ENCODE results near the gene HEXIM1.
A peak's percentile ranks its signal among the peaks of the same experiment; 100 is the strongest.

HEXIM1 gene

GRCh38 chr17:45147581-45148182 lies 593 bp upstream of the HEXIM1 start:
- DNase-seq, result peak; percentile 87 to 88

DNA sequence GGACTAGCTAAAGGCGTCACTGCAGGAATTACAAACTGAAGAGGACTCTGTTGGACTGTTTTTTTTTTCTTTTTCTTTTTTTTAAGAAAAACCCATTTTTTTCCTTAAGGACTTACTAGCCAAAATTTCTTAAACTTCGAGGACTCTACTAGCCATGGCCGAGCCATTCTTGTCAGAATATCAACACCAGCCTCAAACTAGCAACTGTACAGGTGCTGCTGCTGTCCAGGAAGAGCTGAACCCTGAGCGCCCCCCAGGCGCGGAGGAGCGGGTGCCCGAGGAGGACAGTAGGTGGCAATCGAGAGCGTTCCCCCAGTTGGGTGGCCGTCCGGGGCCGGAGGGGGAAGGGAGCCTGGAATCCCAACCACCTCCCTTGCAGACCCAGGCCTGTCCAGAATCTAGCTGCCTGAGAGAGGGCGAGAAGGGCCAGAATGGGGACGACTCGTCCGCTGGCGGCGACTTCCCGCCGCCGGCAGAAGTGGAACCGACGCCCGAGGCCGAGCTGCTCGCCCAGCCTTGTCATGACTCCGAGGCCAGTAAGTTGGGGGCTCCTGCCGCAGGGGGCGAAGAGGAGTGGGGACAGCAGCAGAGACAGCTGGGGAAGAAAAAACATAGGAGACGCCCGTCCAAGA lies 878 bp downstream of the HEXIM1 start:
- DNase-seq, result peak; percentile 77 to 78

GRCh38 chr17:45149669-45150664 lies 1.7 kb downstream of the HEXIM1 start:
- peak; percentile 24 to 48 for DNase-seq

DNA sequence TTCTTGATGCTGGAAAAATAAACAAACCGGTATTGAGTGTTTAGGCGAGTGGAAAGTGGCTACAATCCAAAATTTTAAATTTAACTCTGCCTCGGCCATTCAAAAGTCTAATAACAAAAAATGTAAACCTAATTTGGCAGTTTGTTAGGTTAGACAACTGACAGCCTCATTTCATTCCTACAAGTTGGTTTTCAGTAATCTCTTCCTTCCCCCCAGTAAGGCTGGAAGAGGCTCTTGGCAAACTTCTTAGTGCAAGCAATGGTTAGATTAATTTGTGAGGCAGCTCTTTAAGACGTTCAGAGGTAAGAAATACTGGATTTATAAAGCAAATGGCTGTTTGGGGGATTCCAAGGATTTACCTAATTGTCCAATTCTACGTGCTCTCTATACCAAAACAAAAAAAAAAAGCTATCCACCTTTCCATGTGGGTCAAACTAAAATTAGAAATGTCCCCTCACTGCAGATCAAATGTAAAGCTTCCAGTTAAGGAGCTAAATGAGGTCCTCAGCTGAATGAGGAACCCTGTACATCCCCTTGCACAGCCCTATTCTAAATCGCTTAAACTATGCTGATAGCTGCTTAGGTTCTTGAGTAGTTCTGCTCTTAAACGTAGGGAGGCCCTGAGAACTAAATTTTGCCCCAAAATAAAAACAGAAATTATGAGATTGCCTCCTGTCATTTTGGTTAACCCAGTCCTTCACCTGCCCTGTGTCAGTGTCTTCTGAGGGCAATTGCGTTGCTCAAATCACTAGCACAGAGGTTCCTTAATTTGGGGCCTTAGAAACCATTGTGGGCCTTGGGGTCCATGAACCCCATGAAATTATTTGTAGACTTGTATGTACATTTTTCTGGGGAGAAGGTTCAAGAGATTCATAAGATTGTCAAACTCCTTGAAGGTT lies 2.9 kb downstream of the HEXIM1 start:
- no peak for DNase-seq

DNA sequence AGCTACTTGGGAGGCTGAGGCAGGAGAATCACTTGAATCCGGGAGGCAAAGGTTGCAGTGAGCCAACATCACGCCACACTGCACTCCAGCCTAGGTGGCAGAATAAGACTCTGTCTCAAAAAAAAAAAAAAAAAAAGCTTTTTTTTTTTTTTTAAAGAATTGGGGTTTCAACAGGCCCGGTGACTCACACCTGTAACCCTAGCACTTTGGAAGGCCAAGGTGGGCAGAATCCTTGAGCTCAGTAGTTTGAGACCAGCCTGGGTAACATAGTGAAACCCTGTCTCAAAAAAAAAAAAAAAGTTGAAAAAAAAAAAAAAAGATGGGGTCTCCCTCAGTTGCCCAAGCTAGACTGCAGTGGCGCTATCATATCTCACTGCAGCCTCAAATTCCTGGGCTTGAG lies 6.8 kb downstream of the HEXIM1 start:
- no peak for DNase-seq

- no peak for DNase-seq
Observed at GRCh38 chr17:45155483-45155882, 7.2 kb downstream of the HEXIM1 start.

DNA sequence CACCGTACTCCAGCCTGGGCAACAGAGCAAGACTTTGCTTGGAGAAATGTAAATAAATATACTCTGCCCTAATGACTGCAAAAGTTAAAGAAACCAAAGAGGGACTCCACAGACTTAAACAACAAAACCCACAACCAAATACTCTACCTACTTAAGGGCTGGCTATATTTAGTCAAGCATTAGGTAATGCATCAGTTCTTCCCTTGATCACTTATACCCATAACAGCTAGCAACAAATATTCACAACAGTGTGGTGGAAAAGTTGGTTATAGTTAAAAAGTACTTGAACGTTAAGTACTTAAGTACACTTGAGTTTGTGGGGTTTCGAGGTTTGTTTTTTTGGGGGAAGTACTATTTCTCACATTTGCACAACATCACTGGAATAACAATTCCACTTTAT lies 8.0 kb downstream of the HEXIM1 start:
- DNase-seq, result no peak

GRCh38 chr17:45160447-45161287 lies 12.4 kb downstream of the HEXIM1 start:
- peak; percentile 63 to 66 for DNase-seq

GRCh38 chr17:45161288-45162024 lies 13.2 kb downstream of the HEXIM1 start, which contains the start of gene HEXIM2:
Gene HEXIM2, plus strand, starts transcription at chr17:45161875. Its CDS starts 919 bp downstream, at chr17:45162794.
- DNase-seq, result peak; percentile 99 to 100

DNA sequence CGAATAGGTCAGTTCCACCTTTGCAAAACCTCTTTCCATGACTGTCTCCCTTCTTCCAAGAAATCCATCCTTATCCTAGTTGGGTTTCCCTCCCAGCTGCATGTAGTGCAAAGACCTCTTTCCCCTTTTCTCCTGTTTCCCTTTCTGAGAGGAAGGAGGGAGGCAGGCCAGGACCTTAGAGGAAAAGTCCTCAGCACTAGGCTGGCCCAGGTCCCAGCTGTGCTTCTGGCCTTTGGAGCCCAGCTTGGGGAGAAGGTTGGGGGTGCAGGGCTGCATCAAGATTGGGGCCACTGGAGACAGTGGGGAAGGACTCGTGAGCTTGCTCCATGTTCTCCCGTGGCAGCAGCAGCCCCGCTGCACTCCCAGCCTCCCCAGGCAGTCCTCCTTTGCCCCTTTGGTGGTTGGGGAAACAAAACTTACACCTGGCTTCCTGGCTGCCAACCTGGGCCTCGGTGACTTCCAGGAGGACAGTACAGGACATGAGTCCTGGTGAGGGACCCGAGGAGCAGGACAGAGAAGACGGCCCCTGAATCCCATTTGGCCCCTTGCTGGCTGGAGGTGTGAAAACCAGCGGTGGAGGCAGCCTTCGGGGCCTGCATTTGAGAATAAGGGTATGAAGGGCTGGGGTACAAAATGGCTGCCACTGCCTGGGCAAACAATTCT lies 13.9 kb downstream of the HEXIM1 start:
- DNase-seq, result no peak

DNA sequence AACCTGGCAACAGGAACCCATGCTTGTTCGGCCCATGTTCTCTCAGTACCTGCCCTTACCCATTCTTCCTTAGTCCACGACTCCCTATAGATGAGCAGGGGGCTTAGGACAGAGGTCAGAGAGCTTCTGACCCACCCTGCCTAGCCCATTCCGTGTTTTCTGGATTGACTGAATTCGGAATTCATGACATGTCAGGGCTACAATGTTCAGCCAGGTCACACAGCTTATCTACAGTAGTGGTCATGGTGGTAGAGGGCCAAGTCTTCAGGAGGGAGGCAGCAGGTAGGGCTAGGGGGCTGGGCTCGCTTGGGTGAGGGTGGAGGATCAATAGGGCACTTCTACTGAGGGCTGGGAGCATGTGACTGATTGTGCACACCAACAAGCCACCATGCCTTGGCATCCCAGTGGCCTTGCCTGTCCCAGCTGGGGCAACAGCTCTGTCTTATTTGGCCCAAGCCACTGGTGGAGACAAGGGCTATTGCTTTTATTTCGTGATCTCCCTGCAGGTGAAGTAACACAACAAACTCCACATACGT lies 16.5 kb downstream of the HEXIM1 start:
- DNase-seq, result no peak

DNA sequence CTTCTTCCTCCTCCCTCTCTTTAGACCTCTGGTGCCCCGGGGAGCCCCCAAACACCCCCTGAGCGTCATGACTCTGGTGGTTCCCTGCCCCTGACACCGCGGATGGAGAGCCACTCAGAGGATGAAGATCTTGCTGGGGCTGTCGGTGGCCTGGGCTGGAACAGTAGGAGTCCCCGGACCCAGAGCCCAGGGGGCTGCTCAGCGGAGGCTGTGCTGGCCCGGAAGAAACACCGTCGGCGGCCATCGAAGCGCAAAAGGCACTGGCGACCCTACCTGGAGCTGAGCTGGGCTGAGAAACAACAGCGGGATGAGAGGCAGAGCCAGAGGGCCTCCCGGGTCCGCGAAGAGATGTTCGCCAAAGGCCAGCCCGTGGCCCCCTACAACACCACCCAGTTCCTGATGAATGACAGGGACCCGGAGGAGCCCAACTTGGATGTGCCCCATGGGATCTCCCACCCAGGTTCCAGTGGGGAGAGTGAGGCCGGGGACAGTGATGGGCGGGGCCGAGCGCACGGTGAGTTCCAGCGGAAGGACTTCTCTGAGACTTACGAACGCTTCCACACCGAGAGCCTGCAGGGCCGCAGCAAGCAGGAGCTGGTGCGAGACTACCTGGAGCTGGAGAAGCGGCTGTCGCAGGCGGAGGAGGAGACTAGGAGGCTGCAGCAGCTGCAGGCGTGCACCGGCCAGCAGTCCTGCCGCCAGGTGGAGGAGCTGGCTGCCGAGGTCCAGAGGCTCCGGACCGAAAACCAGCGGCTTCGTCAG lies 20.9 kb downstream of the HEXIM1 start:
- no peak for DNase-seq

DNA sequence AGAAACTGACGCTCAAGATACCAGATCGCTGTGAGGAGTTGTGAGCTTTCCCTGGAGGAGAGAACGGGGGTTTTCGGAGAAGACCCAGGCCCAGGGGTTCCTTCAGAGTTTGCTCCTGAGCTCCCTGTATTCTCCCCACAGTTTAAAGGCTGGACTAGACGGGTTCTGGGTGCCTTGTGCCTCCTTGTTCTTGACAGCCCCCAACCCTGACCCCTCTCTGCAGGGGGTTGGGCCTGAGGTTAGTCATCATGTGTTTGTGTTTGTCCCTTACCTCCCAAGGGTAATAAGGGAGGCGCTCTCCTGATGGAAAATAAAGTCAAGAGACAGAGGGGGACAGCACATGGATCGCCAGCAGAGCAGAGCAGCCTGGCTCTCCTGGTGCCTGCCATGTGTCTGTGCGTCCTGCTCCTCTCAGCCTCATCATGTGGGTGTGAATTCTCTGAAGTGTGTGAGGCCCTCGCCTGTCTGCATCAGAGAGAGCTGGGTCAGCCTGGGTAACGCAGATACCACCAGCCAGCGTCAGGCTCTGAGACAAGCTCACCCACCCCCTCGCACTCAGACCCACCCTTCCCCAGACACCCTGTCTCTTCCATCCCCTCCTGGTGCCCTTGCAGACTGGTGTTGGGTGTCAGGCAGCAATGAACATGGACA lies 22.1 kb downstream of the HEXIM1 start:
- DNase-seq, result no peak

GRCh38 chr17:45170931-45171337 lies 22.7 kb downstream of the HEXIM1 start:
- DNase-seq, result peak in 1 of 2 donors; percentile 54

- peak in 1 of 2 donors; percentile 9 for DNase-seq
Observed at GRCh38 chr17:45171338-45172231, 23.3 kb downstream of the HEXIM1 start.

- DNase-seq, result no peak
Observed at GRCh38 chr17:45172232-45172540, 23.9 kb downstream of the HEXIM1 start.

- peak; percentile 44 to 60 for DNase-seq
Observed at GRCh38 chr17:45172541-45173286, 24.4 kb downstream of the HEXIM1 start.
